Neural cell (in vitro differentiated cells): ENCODE results near the gene MYH6. TPM values are rescaled to one million over a fixed set of nuclear protein-coding genes. Genes with fewer than 3 reads are reported as not detected.

Experiments used
- H2AFZ ChIP-seq: fragments of 200-600, 300-800 bp; sonication (generic), shearing (Covaris generic); 2 replicates; pipeline ENCODE4 v1.6.0; 2014; ENCODE audit warnings: low read depth, mild to moderate bottlenecking, antibody characterized with exemption, low read length, moderate library complexity
- H3F3A ChIP-seq: fragments of 200-600 bp; shearing (Covaris generic); 2 replicates; pipeline ENCODE4 v1.6.1; 2016; ENCODE audit warnings: mild to moderate bottlenecking, moderate library complexity, mixed read lengths, antibody characterized with exemption, low read length; ENCODE audit not compliant: insufficient read depth, poor library complexity, severe bottlenecking
- H3K27ac ChIP-seq: fragments of 200-600, 300-800 bp; sonication (generic), shearing (Covaris generic); 2 replicates; pipeline ENCODE4 v1.5.1; 2014; ENCODE audit warnings: mild to moderate bottlenecking, low read length, moderate library complexity
- H3K27me3 ChIP-seq: fragments of 300-800, 200-600 bp; sonication (generic), shearing (Covaris generic); 2 replicates; pipeline ENCODE4 v1.6.0; 2014; ENCODE audit warnings: mild to moderate bottlenecking, low read depth, low read length, moderate library complexity; ENCODE audit not compliant: insufficient read depth
- H3K36me3 ChIP-seq: fragments of 300-800, 200-600 bp; sonication (generic), shearing (Covaris generic); 2 replicates; pipeline ENCODE4 v1.5.1; 2014; ENCODE audit warnings: mild to moderate bottlenecking, antibody characterized with exemption, low read length, moderate library complexity; ENCODE audit not compliant: insufficient read depth
- H3K4me2 ChIP-seq: fragments of 300-800, 200-600 bp; sonication (generic), shearing (Covaris generic); 2 replicates; pipeline ENCODE4 v1.6.0; 2014; ENCODE audit warnings: mild to moderate bottlenecking, low read length
- H3K4me3 ChIP-seq: fragments of 300-800, 200-600 bp; sonication (generic), shearing (Covaris generic); 2 replicates; pipeline ENCODE4 v1.5.1; 2014; ENCODE audit warnings: mild to moderate bottlenecking, low read length, moderate library complexity
- H3K79me2 ChIP-seq: fragments of 200-600 bp; shearing (Covaris generic); replicated peaks from 2 replicates; pipeline ENCODE4 v1.6.0; 2014; ENCODE audit warnings: mild to moderate bottlenecking, low read length, moderate library complexity; ENCODE audit not compliant: insufficient read depth
- H3K9ac ChIP-seq: fragments of 300-800, 200-600 bp; sonication (generic), shearing (Covaris generic); 2 replicates; pipeline ENCODE4 v1.6.1; 2016; ENCODE audit warnings: mild to moderate bottlenecking, low read length, mixed read lengths
- H3K9me2 ChIP-seq: fragments of 200-600 bp; shearing (Covaris generic); 2 replicates; pipeline ENCODE4 v1.6.1; 2016; ENCODE audit warnings: mild to moderate bottlenecking, low read length, mixed read lengths; ENCODE audit not compliant: insufficient read depth
- H3K9me3 ChIP-seq: fragments of 200-600, 300-800 bp; sonication (generic), shearing (Covaris generic); 2 replicates; pipeline ENCODE4 v1.6.1; 2016; ENCODE audit warnings: mild to moderate bottlenecking, mixed run types, low read length, moderate library complexity, mixed read lengths
- H4K20me1 ChIP-seq: fragments of 200-600 bp; shearing (Covaris generic); 2 replicates; pipeline ENCODE4 v1.6.1; 2016; ENCODE audit warnings: mild to moderate bottlenecking, mixed run types; ENCODE audit not compliant: insufficient read depth
- CTCF ChIP-seq: fragments of 450-650 bp; IDR thresholded peaks from 2 replicates; pipeline ENCODE4 v1.5.1; 2014; ENCODE audit warnings: antibody characterized with exemption, mild to moderate bottlenecking, moderate library complexity; ENCODE audit not compliant: poor library complexity, severe bottlenecking
- EZH2 ChIP-seq: fragments of 200-600, 300-800 bp; shearing (Covaris generic), sonication (generic); IDR thresholded peaks from 2 replicates; pipeline ENCODE4 v1.6.1; 2014; ENCODE audit warnings: antibody characterized with exemption, low read length, borderline replicate concordance, mild to moderate bottlenecking; ENCODE audit not compliant: insufficient read depth, poor library complexity, severe bottlenecking
- MXI1 ChIP-seq: fragments of 450-650 bp; conservative IDR thresholded peaks from 2 replicates; pipeline ENCODE4 v1.6.1; 2014; ENCODE audit warnings: antibody characterized with exemption, mild to moderate bottlenecking; ENCODE audit not compliant: poor library complexity, severe bottlenecking
- REST ChIP-seq: IDR thresholded peaks from 2 replicates; pipeline ENCODE4 v1.6.1; 2012; ENCODE audit warnings: borderline replicate concordance
- SMC3 ChIP-seq: fragments of 450-650 bp; conservative IDR thresholded peaks from 2 replicates; pipeline ENCODE4 v1.6.1; 2014; ENCODE audit warnings: antibody characterized with exemption, mild to moderate bottlenecking, moderate library complexity; ENCODE audit not compliant: poor library complexity
- TAF1 ChIP-seq: IDR thresholded peaks from 2 replicates; pipeline ENCODE4 v1.6.1; 2012; ENCODE audit warnings: low read depth
- polyA plus RNA-seq: library from polyadenylated mRNA; depleted of rRNA; stranded (reverse); fragments of >200 nt; gene quantifications from 2 replicates; pipeline ENCODE4 v1.2.3, GENCODE V29; 2014

Gene MYH6
- polyA plus RNA-seq, 1 donor from 2014 or later: not detected

GRCh38 chr14:23409966-23410635 lies 2.0 kb upstream of the MYH6 start:
- H3K79me2 ChIP-seq: no peaks in the 10 kb centered on the region
- no peaks in the 10 kb centered on the region for H3K36me3 ChIP-seq
- no peak overlapping the region for H3K4me2 ChIP-seq

GRCh38 chr14:23409475-23409874 lies 1.4 kb upstream of the MYH6 start:
- no peak for TF ChIP-seq EZH2
- TF ChIP-seq CTCF: no peak
- no peak for TF ChIP-seq SMC3
- no peak for TF ChIP-seq REST
- no peaks in the 10 kb centered on the region for H3K79me2 ChIP-seq

More at GRCh38 chr14:23409966-23410635, 2.0 kb upstream of the MYH6 start:
- no peaks in the 10 kb centered on the region for H3K27me3 ChIP-seq
- no peak overlapping the region for H2AFZ ChIP-seq
- TF ChIP-seq EZH2: no peak
- TF ChIP-seq CTCF: no peak
- TF ChIP-seq TAF1: no peak
- TF ChIP-seq MXI1: no peak
- no peaks in the 10 kb centered on the region for H4K20me1 ChIP-seq
- no peaks in the 10 kb centered on the region for H3K9me2 ChIP-seq
- H3K27ac ChIP-seq: no peak overlapping the region
- H3K9ac ChIP-seq: no peak overlapping the region
- H3K4me3 ChIP-seq: no peak overlapping the region
- no peaks in the 10 kb centered on the region for H3K9me3 ChIP-seq
- no peaks in the 10 kb centered on the region for H3F3A ChIP-seq

More at GRCh38 chr14:23409475-23409874, 1.4 kb upstream of the MYH6 start:
- Histone ChIP-seq H3K9ac (no peak overlapping the region), H3K4me3 (no peak overlapping the region), H3K36me3 (no peaks in the 10 kb centered on the region), H3K4me2 (no peak overlapping the region), H3K27me3 (no peaks in the 10 kb centered on the region), H4K20me1 (no peaks in the 10 kb centered on the region), H3F3A (no peaks in the 10 kb centered on the region), H2AFZ (no peak overlapping the region), H3K9me2 (no peaks in the 10 kb centered on the region), H3K9me3 (no peaks in the 10 kb centered on the region), H3K27ac (no peak overlapping the region)
